Neural progenitor cell (in vitro differentiated cells): ENCODE measurements around the gene EIF5AL1. TPM values are rescaled to one million over a fixed set of nuclear protein-coding genes. Genes with fewer than 3 reads are reported as not detected.

Source experiments
- DNase-seq: peaks from one replicate; pipeline ENCODE4 v3.0.0-alpha.2; 2016; ENCODE audit warnings: low spot score
- H2AFZ ChIP-seq: fragments of 200-600 bp; sonication (generic); replicated peaks from 2 replicates; pipeline ENCODE4 v1.6.1; 2016; ENCODE audit warnings: antibody characterized with exemption
- H3F3A ChIP-seq: fragments of 200-600 bp; sonication (generic); 2 replicates; pipeline ENCODE4 v1.6.1; 2016; ENCODE audit warnings: antibody characterized with exemption, low read depth
- H3K27ac ChIP-seq: fragments of 200-600 bp; sonication (generic); 2 replicates; pipeline ENCODE4 v1.5.1; 2016; ENCODE audit warnings: mild to moderate bottlenecking
- H3K27me3 ChIP-seq: fragments of 200-600 bp; sonication (generic); 2 replicates; pipeline ENCODE4 v1.6.1; 2016; ENCODE audit warnings: mild to moderate bottlenecking, moderate library complexity
- H3K36me3 ChIP-seq: fragments of 200-600 bp; sonication (generic); 2 replicates; pipeline ENCODE4 v1.5.1; 2016
- H3K4me1 ChIP-seq: fragments of 200-600 bp; sonication (generic); 2 replicates; pipeline ENCODE4 v1.6.1; 2016; ENCODE audit warnings: mixed run types
- H3K4me2 ChIP-seq: fragments of 200-600 bp; sonication (generic); 2 replicates; pipeline ENCODE4 v1.6.1; 2016
- H3K4me3 ChIP-seq: fragments of 200-600 bp; sonication (generic); 2 replicates; pipeline ENCODE4 v1.5.1; 2016
- H3K79me2 ChIP-seq: fragments of 200-600 bp; sonication (generic); 2 replicates; pipeline ENCODE4 v1.6.1; 2016; ENCODE audit warnings: low read depth
- H3K9ac ChIP-seq: fragments of 200-600 bp; sonication (generic); 2 replicates; pipeline ENCODE4 v1.6.1; 2016
- H3K9me3 ChIP-seq: fragments of 200-600 bp; sonication (generic); 2 replicates; pipeline ENCODE4 v1.5.1; 2016; ENCODE audit warnings: low read depth
- H4K20me1 ChIP-seq: fragments of 200-600 bp; sonication (generic); 2 replicates; pipeline ENCODE4 v1.6.1; 2016; ENCODE audit warnings: low read depth
- H3K27ac Mint-ChIP-seq: 3 replicates; pipeline ENCODE4 v1.8.0; 2021; ENCODE audit warnings: mixed read lengths
- H3K27me3 Mint-ChIP-seq: 2 replicates; pipeline ENCODE4 v1.8.0; 2022; ENCODE audit warnings: low read depth, mild to moderate bottlenecking, inconsistent platforms, moderate library complexity, mixed read lengths; ENCODE audit not compliant: insufficient read depth
- H3K36me3 Mint-ChIP-seq: 3 replicates; pipeline ENCODE4 v1.8.0; 2021; ENCODE audit warnings: mixed read lengths
- H3K4me1 Mint-ChIP-seq: 3 replicates; pipeline ENCODE4 v1.8.0; 2021; ENCODE audit warnings: mixed read lengths
- H3K4me3 Mint-ChIP-seq: 3 replicates; pipeline ENCODE4 v1.8.0; 2021; ENCODE audit warnings: mild to moderate bottlenecking, moderate library complexity, mixed read lengths
- H3K9me3 Mint-ChIP-seq: 3 replicates; pipeline ENCODE4 v1.8.0; 2020; ENCODE audit warnings: mixed read lengths
- EZH2 ChIP-seq: fragments of 200-600 bp; sonication (generic); IDR thresholded peaks from 2 replicates; pipeline ENCODE4 v1.6.1; 2017; ENCODE audit warnings: antibody characterized with exemption, mild to moderate bottlenecking, moderate library complexity
- EZH2phosphoT487 ChIP-seq: fragments of 200-600 bp; sonication (generic); IDR thresholded peaks from 2 replicates; pipeline ENCODE4 v1.6.1; 2017; ENCODE audit warnings: antibody characterized with exemption
- total RNA-seq: library from RNA; depleted of rRNA; stranded (reverse); fragments of >200 nt; gene quantifications from 2 replicates; pipeline ENCODE4 v1.2.3, GENCODE V29; 2015; ENCODE audit warnings: low replicate concordance
- TF ChIP-seq, protein P1 (sequence below): fragments of 200-600 bp; sonication (generic); IDR thresholded peaks from 2 replicates; pipeline ENCODE4 v1.5.1; 2017; ENCODE audit warnings: antibody characterized with exemption, mild to moderate bottlenecking

Gene EIF5AL1
- total RNA-seq, 1 donor from 2014 or later = 0.24 TPM

DNA sequence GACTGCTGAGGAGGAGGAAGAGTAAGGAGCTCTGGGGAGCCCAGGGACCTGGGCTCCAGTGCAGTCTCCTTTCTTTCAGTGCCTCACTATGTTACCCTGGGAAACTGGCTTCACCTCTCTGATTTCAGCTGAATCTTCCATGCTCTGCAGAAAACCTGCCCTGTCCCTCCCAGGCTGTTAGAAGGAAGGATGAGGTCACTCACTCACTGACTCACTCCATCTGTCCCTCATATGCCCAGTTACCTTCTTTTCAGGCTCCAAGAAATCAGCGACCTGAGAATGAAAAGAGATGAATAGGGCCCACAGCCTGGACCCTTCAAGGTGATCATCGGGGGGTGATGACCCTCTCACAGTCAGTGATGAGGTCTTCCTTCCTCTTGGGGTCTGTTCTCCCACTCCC lies 47.4 kb downstream of the EIF5AL1 start:
- peaks cover 21% of the 10 kb centered on the region for H3K27me3 ChIP-seq
- no peaks in the 10 kb centered on the region for H3K36me3 ChIP-seq
- Mint-ChIP-seq H3K27ac (peak overlapping the region; percentile 42), H3K4me3 (no peak overlapping the region), H3K36me3 (no peaks in the 10 kb centered on the region), H3K9me3 (no peaks in the 10 kb centered on the region), H3K4me1 (peaks cover 4% of the 10 kb centered on the region), H3K27me3 (peaks cover 2% of the 10 kb centered on the region)
- H3K4me1 ChIP-seq = no peaks in the 10 kb centered on the region
- H3K9ac ChIP-seq = no peak overlapping the region
- DNase-seq = no peak
- no peak overlapping the region for H3K4me3 ChIP-seq
- TF ChIP-seq, protein P1, sequence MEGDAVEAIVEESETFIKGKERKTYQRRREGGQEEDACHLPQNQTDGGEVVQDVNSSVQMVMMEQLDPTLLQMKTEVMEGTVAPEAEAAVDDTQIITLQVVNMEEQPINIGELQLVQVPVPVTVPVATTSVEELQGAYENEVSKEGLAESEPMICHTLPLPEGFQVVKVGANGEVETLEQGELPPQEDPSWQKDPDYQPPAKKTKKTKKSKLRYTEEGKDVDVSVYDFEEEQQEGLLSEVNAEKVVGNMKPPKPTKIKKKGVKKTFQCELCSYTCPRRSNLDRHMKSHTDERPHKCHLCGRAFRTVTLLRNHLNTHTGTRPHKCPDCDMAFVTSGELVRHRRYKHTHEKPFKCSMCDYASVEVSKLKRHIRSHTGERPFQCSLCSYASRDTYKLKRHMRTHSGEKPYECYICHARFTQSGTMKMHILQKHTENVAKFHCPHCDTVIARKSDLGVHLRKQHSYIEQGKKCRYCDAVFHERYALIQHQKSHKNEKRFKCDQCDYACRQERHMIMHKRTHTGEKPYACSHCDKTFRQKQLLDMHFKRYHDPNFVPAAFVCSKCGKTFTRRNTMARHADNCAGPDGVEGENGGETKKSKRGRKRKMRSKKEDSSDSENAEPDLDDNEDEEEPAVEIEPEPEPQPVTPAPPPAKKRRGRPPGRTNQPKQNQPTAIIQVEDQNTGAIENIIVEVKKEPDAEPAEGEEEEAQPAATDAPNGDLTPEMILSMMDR = no peak
- TF ChIP-seq EZH2 (no peak), EZH2phosphoT487 (no peak)
- no peaks in the 10 kb centered on the region for H3K9me3 ChIP-seq
- no peaks in the 10 kb centered on the region for H3F3A ChIP-seq
- no peaks in the 10 kb centered on the region for H3K79me2 ChIP-seq
- H2AFZ ChIP-seq = no peak overlapping the region
- H3K4me2 ChIP-seq = no peak overlapping the region
- H4K20me1 ChIP-seq = no peaks in the 10 kb centered on the region
- no peak overlapping the region for H3K27ac ChIP-seq

DNA sequence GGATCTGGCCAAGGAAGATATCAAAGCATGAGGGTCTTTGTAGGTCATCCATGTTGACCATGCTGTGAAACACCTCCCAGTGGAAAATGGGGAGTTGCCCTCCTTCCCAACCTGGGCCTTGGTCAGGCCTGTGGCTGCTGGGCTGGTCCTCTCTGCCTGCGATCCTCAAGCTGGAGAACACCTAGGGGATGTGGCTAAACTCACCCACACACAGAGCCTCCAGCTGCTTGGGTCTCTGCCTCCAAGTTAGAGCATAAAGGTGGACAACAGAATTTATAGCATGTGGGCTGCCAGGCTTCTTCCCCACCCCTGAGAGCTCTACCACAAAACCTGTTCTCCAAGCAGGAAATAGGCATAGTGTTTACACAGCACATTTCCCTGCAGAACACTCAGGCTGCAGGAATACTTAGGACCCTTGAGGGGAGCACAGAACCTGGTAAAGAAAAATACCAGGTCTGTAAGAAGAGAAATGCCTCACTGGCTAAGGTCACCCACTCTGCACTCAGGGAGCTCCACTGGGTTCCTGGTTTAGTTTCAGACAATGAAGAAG lies 47.9 kb downstream of the EIF5AL1 start, which contains the start of gene SFTPA2:
TSS of gene SFTPA2 (minus strand) at position 248 of the 550 bp plus-strand sequence. CDS start 924 bp downstream, outside the sequence.
- Histone ChIP-seq H3K27ac (no peak within 1 kb of the TSS), H3K4me2 (no peak within 1 kb of the TSS), H2AFZ (no peak within 1 kb of the TSS), H4K20me1 (no peaks in the 10 kb centered on the region), H3K4me1 (no peaks in the 10 kb centered on the region), H3K9ac (no peak within 1 kb of the TSS), H3K36me3 (no peaks in the 10 kb centered on the region), H3K79me2 (no peaks in the 10 kb centered on the region), H3K9me3 (no peaks in the 10 kb centered on the region), H3F3A (no peaks in the 10 kb centered on the region), H3K27me3 (peaks cover 25% of the 10 kb centered on the region), H3K4me3 (no peak within 1 kb of the TSS)
- no peak for TF ChIP-seq EZH2
- TF ChIP-seq, protein P1 = no peak
- no peak for TF ChIP-seq EZH2phosphoT487
- H3K9me3 Mint-ChIP-seq = no peaks in the 10 kb centered on the region
- H3K36me3 Mint-ChIP-seq = no peaks in the 10 kb centered on the region
- peaks cover 4% of the 10 kb centered on the region for H3K4me1 Mint-ChIP-seq
- H3K4me3 Mint-ChIP-seq = no peak within 1 kb of the TSS
- DNase-seq = no peak
- peaks cover 2% of the 10 kb centered on the region for H3K27me3 Mint-ChIP-seq
- peak within 1 kb of the TSS; percentile 42 for H3K27ac Mint-ChIP-seq

DNA sequence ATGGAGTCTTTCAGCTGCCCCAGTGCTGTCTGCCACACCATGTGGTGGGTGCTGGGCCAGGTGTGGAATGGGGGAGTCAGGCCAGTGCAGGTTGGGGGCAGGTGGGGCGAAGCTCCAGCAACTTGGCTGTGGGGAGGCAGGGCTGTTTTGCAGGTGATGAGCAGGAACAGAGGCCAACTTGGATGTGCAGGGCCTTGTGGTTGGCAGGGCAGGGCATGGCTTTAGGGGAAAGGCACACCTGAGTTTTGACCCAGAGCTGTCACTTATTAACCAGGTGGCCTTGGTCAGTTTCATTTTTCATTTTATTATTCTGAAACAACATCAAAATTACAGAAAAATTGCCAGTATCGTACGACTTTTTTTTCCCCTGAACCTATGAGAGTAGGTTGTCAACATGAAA lies 48.9 kb downstream of the EIF5AL1 start:
- no peak for DNase-seq
- no peaks in the 10 kb centered on the region for H3K36me3 ChIP-seq
- no peaks in the 10 kb centered on the region for H3K36me3 Mint-ChIP-seq
- H3K27me3 Mint-ChIP-seq = peaks cover 2% of the 10 kb centered on the region
- H3K4me2 ChIP-seq = no peak overlapping the region
- no peaks in the 10 kb centered on the region for H3K9me3 Mint-ChIP-seq
- no peak for TF ChIP-seq EZH2phosphoT487
- no peak for TF ChIP-seq EZH2
- no peaks in the 10 kb centered on the region for H3K4me1 ChIP-seq
- H4K20me1 ChIP-seq = no peaks in the 10 kb centered on the region
- H3K27ac Mint-ChIP-seq = no peak overlapping the region
- no peak overlapping the region for H2AFZ ChIP-seq
- H3K27me3 ChIP-seq = peaks cover 35% of the 10 kb centered on the region
- H3K4me3 ChIP-seq = no peak overlapping the region
- no peaks in the 10 kb centered on the region for H3K9me3 ChIP-seq
- no peak overlapping the region for H3K4me3 Mint-ChIP-seq
- H3K79me2 ChIP-seq = no peaks in the 10 kb centered on the region
- no peak overlapping the region for H3K27ac ChIP-seq
- H3K9ac ChIP-seq = no peak overlapping the region
- no peaks in the 10 kb centered on the region for H3F3A ChIP-seq
- H3K4me1 Mint-ChIP-seq = peaks cover 4% of the 10 kb centered on the region

DNA sequence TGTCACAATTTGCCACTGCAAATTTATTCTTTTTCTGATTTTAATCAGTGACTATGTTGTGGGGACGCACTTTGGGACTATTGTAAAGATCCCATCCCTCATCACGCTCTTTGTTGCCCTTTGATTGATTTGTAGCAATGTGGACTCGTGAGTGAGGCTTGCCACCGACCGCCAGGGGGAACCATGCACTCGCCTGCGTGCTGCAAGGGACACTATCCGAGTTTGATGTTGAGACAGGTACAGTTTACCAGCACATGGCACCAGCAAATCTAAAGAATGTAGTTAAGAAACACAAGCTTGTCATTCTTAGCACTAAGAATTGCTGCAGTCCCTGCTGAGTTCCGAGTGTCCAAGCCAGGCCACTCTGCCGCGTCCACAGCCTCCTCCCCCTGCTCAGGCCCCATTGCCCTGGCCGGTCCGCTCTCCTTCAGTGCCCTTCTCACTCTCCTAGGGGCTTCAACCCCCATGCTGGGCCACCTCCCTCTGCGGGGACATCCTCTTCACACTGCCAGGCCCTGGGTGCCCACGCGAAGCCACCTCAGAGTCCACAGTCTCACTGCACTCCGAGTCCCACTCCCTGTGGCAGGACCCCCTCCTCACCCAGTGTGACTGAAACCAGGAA lies 49.9 kb downstream of the EIF5AL1 start:
- Histone ChIP-seq H2AFZ (peak overlapping the region; percentile 94), H3K4me2 (peak overlapping the region; percentile 71), H3K36me3 (no peaks in the 10 kb centered on the region), H3K79me2 (no peaks in the 10 kb centered on the region), H3K9ac (no peak overlapping the region), H3F3A (no peaks in the 10 kb centered on the region), H3K4me3 (peak overlapping the region; percentile 17), H3K9me3 (no peaks in the 10 kb centered on the region), H3K27me3 (peaks cover 38% of the 10 kb centered on the region), H3K4me1 (no peaks in the 10 kb centered on the region), H4K20me1 (no peaks in the 10 kb centered on the region), H3K27ac (no peak overlapping the region)
- H3K4me3 Mint-ChIP-seq = no peak overlapping the region
- no peaks in the 10 kb centered on the region for H3K36me3 Mint-ChIP-seq
- peak overlapping the region; percentile 3 for H3K27ac Mint-ChIP-seq
- H3K27me3 Mint-ChIP-seq = peaks cover 2% of the 10 kb centered on the region
- peaks cover 4% of the 10 kb centered on the region for H3K4me1 Mint-ChIP-seq
- peaks cover 5% of the 10 kb centered on the region for H3K9me3 Mint-ChIP-seq
- TF ChIP-seq EZH2phosphoT487 (no peak), EZH2 (no peak)
- TF ChIP-seq, protein P1 = peak; percentile 93
- DNase-seq = peak; percentile 83
